GM19452 (cell line): ENCODE results near the gene HSDL2.
"Not testable (repeated sequence)": the region's sequence is repeated elsewhere in the genome, so short reads cannot be mapped to it uniquely, and the experiment has no call there.

Experiments
- ATAC-seq: cut with Tn5 transposase; IDR thresholded peaks from one replicate; pipeline ENCODE4 v1.9.1; 2021; ENCODE audit not compliant: unreplicated experiment

Gene HSDL2

GRCh38 chr9:112494153-112494552 is 114.2 kb downstream of the HSDL2 start:
- ATAC-seq = no peak

- no peak for ATAC-seq
These were observed 115.7 kb downstream of the HSDL2 start for GRCh38 chr9:112495614-112496013.

- ATAC-seq = no peak
These were observed 116.3 kb downstream of the HSDL2 start for GRCh38 chr9:112496074-112496722.

GRCh38 chr9:112500842-112501241 is 120.9 kb downstream of the HSDL2 start:
- ATAC-seq = no peak

- no peak for ATAC-seq
These were observed 121.4 kb downstream of the HSDL2 start for GRCh38 chr9:112501287-112501686.

- no peak for ATAC-seq
These were observed 122.5 kb downstream of the HSDL2 start for GRCh38 chr9:112502175-112502946.

- ATAC-seq = no peak
These were observed 123.3 kb downstream of the HSDL2 start for GRCh38 chr9:112503170-112503569.

- no peak for ATAC-seq
These were observed 125.2 kb downstream of the HSDL2 start for GRCh38 chr9:112505086-112505485.

- ATAC-seq = no peak
These were observed 125.7 kb downstream of the HSDL2 start for GRCh38 chr9:112505607-112506006.

- no peak for ATAC-seq
These were observed 126.7 kb downstream of the HSDL2 start for GRCh38 chr9:112506571-112506970.

GRCh38 chr9:112507001-112507680 is 127.2 kb downstream of the HSDL2 start:
- no peak for ATAC-seq

- no peak for ATAC-seq
These were observed 128.5 kb downstream of the HSDL2 start for GRCh38 chr9:112508377-112508776.

GRCh38 chr9:112512377-112512776 is 132.5 kb downstream of the HSDL2 start:
- ATAC-seq = not testable (repeated sequence)

GRCh38 chr9:112516769-112517168 is 136.9 kb downstream of the HSDL2 start:
- ATAC-seq = no peak

GRCh38 chr9:112520069-112520468 is 140.2 kb downstream of the HSDL2 start:
- ATAC-seq = no peak

GRCh38 chr9:112520656-112521055 is 140.7 kb downstream of the HSDL2 start:
- no peak for ATAC-seq
